ENCODE results near the gene CD36.

DNA sequence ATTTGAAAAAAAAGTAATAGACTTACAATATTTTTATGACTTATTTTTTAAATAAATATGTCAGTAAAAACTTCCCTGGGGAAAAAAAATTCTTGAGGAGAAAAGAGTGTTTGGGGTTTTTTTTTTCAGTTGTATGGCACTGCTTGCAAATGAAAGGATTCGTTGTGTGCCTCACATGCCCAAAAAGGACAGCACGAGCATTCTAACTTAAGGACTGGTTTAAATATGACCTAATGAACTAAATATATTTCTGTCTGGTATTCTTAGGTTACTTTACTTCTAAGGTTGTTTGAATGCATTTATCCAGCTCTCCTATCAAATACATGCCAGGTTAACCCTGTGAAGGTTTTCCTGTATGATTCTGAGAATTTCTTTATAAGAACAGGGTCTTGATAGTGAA is 988 bp upstream of the CD36 start:
- TF ChIP-seq, protein P1, sequence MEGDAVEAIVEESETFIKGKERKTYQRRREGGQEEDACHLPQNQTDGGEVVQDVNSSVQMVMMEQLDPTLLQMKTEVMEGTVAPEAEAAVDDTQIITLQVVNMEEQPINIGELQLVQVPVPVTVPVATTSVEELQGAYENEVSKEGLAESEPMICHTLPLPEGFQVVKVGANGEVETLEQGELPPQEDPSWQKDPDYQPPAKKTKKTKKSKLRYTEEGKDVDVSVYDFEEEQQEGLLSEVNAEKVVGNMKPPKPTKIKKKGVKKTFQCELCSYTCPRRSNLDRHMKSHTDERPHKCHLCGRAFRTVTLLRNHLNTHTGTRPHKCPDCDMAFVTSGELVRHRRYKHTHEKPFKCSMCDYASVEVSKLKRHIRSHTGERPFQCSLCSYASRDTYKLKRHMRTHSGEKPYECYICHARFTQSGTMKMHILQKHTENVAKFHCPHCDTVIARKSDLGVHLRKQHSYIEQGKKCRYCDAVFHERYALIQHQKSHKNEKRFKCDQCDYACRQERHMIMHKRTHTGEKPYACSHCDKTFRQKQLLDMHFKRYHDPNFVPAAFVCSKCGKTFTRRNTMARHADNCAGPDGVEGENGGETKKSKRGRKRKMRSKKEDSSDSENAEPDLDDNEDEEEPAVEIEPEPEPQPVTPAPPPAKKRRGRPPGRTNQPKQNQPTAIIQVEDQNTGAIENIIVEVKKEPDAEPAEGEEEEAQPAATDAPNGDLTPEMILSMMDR (IDR thresholded peaks at IDR 0.05), result no peak
- no peak for TF ChIP-seq POLR2A (IDR thresholded peaks at IDR 0.05)

Measured in breast epithelium (tissue), 3 donors.